ENCODE data around the gene SAFB. TPM values are rescaled to one million over a fixed set of nuclear protein-coding genes. Genes with fewer than 3 reads are reported as not detected.

SAFB gene
- total and polyA plus RNA-seq, 2 of the 13 experiments (the other 11 are each of a cell fraction or from before 2014, with no cell fraction given): 21.0 to 28.4 TPM

DNA sequence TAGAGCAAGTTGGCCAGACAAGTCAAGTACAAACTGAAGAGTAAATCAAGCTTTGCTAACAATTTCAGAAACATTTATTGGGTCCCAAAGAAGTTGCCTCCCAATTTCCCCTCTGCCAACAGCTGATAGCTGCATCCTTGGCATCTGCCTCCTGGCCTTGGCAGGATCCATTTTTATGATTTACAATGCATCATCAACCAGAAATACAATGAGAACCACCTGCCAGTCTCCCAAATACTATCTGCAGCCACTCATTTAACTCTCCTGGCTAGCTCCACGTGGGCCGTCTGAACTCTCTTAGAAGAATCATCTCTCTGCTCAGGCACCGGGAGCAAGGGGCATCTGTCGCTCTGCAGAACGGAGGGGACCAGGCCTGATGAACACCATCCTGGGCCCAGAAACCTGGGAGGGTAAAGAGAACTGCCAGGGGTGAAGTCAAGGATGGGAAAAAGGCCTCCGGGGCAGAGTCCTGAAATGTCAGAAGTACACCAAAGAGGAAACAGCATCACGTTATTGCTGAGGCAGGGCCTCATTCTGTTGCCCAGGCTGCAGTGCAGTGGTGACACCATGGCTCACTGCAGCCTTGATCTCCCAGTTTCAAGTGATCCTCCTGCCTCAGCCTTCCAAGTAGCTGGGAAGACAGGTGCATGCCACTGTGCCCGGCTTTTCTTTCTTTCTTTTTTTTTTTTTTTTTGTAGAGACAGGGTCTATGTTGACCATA lies 94.5 kb downstream of the SAFB start:
- Histone ChIP-seq H3K9ac (ENCODE audit: insufficient read depth, low read depth, low read length) (peak overlapping the region; percentile 93), H3K27me3 (ENCODE audit: control insufficient read depth in 1 of 2, insufficient read depth in 2 of 2, low read length in 2 of 2) (no peaks in the 10 kb centered on the region; a peak in 1 of 5 replicates), H3K36me3 (replicated peaks in 1 of 2; ENCODE audit: control insufficient read depth in 1 of 2, insufficient read depth in 2 of 2, low read length in 2 of 2) (peaks cover 18 to 41% of the 10 kb centered on the region in 2 experiments; a peak in 4 of 5 replicates), H3K4me1 (ENCODE audit: insufficient read depth, low read length) (peaks cover 38% of the 10 kb centered on the region), H3K4me3 (replicated peaks in 1 of 3; ENCODE audit: insufficient read depth in 1 of 3, low read depth in 2 of 3, low read length in 3 of 3) (peak overlapping the region in 2 of 3 experiments; percentile 78 to 98; a peak in 3 of 6 replicates), H2AFZ (ENCODE audit: low read length) (no peak overlapping the region), H4K20me1 (ENCODE audit: insufficient read depth, low read length) (peaks cover 24% of the 10 kb centered on the region), H3K27ac (ENCODE audit: extremely low read length, insufficient read depth, low read length) (peak overlapping the region; percentile 95), H3K9me3 (ENCODE audit: low read length) (no peaks in the 10 kb centered on the region), H3K79me2 (ENCODE audit: insufficient read depth, low read length) (peaks cover 47% of the 10 kb centered on the region), H3K4me2 (ENCODE audit: low read depth, low read length) (peak overlapping the region; percentile 92)
- no peak for FAIRE-seq
- ATAC-seq: no peak
- intact Hi-C loops (cut with micrococcal nuclease; ENCODE audit: unreplicated experiment): no loop called here
- TSS peak; percentile 41 for BruUV-seq (replicated peaks)
- ChIA-PET CTCF (ENCODE audit: low intra/inter-chr PET ratio, low total read pairs) (no interaction called here), POLR2A (interaction anchor here (1.2 to 4.7 kb wide), 5 partner anchors 22 to 97 kb away, joined by 3 to 95 read pairs (median 9); partner anchors contain the start of gene RPL36)
- WGBS (ENCODE audit: low lambda C conversion rate): 85% methylated on average over 8 of the region's 8 CpGs
- TF ChIP-seq, protein P1, sequence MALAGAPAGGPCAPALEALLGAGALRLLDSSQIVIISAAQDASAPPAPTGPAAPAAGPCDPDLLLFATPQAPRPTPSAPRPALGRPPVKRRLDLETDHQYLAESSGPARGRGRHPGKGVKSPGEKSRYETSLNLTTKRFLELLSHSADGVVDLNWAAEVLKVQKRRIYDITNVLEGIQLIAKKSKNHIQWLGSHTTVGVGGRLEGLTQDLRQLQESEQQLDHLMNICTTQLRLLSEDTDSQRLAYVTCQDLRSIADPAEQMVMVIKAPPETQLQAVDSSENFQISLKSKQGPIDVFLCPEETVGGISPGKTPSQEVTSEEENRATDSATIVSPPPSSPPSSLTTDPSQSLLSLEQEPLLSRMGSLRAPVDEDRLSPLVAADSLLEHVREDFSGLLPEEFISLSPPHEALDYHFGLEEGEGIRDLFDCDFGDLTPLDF (CRISPR knock-in tag; IDR thresholded peaks at IDR 0.05): no peak
- TF ChIP-seq GABPB1 (CRISPR knock-in tag; IDR thresholded peaks at IDR 0.05) (no peak), PAF1 (CRISPR knock-in tag; IDR thresholded peaks at IDR 0.05) (no peak), SKI (IDR thresholded peaks at IDR 0.05; ENCODE audit: partially characterized antibody) (no peak), ZNF17 (CRISPR knock-in tag; IDR thresholded peaks at IDR 0.05) (no peak), REPIN1 (CRISPR knock-in tag; IDR thresholded peaks at IDR 0.05; ENCODE audit: borderline replicate concordance, low read depth) (no peak), ZNF10 (CRISPR knock-in tag; IDR thresholded peaks at IDR 0.05; ENCODE audit: borderline replicate concordance, low read depth) (no peak)
- TF ChIP-seq, protein P2, sequence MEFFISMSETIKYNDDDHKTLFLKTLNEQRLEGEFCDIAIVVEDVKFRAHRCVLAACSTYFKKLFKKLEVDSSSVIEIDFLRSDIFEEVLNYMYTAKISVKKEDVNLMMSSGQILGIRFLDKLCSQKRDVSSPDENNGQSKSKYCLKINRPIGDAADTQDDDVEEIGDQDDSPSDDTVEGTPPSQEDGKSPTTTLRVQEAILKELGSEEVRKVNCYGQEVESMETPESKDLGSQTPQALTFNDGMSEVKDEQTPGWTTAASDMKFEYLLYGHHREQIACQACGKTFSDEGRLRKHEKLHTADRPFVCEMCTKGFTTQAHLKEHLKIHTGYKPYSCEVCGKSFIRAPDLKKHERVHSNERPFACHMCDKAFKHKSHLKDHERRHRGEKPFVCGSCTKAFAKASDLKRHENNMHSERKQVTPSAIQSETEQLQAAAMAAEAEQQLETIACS (CRISPR knock-in tag; IDR thresholded peaks at IDR 0.05): no peak
- TF ChIP-seq, protein P3, sequence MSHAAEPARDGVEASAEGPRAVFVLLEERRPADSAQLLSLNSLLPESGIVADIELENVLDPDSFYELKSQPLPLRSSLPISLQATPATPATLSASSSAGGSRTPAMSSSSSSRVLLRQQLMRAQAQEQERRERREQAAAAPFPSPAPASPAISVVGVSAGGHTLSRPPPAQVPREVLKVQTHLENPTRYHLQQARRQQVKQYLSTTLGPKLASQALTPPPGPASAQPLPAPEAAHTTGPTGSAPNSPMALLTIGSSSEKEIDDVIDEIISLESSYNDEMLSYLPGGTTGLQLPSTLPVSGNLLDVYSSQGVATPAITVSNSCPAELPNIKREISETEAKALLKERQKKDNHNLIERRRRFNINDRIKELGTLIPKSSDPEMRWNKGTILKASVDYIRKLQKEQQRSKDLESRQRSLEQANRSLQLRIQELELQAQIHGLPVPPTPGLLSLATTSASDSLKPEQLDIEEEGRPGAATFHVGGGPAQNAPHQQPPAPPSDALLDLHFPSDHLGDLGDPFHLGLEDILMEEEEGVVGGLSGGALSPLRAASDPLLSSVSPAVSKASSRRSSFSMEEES (CRISPR knock-in tag; IDR thresholded peaks at IDR 0.05): no peak
- TF ChIP-seq, protein P4, sequence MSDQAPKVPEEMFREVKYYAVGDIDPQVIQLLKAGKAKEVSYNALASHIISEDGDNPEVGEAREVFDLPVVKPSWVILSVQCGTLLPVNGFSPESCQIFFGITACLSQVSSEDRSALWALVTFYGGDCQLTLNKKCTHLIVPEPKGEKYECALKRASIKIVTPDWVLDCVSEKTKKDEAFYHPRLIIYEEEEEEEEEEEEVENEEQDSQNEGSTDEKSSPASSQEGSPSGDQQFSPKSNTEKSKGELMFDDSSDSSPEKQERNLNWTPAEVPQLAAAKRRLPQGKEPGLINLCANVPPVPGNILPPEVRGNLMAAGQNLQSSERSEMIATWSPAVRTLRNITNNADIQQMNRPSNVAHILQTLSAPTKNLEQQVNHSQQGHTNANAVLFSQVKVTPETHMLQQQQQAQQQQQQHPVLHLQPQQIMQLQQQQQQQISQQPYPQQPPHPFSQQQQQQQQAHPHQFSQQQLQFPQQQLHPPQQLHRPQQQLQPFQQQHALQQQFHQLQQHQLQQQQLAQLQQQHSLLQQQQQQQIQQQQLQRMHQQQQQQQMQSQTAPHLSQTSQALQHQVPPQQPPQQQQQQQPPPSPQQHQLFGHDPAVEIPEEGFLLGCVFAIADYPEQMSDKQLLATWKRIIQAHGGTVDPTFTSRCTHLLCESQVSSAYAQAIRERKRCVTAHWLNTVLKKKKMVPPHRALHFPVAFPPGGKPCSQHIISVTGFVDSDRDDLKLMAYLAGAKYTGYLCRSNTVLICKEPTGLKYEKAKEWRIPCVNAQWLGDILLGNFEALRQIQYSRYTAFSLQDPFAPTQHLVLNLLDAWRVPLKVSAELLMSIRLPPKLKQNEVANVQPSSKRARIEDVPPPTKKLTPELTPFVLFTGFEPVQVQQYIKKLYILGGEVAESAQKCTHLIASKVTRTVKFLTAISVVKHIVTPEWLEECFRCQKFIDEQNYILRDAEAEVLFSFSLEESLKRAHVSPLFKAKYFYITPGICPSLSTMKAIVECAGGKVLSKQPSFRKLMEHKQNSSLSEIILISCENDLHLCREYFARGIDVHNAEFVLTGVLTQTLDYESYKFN (CRISPR knock-in tag; conservative IDR thresholded peaks at IDR 0.05): no peak
- no peak for DNase-seq (ENCODE audit: low spot score)
- in situ Hi-C loops (cut with HindIII; ENCODE audit: extremely low pct_ligation_motif_present, low pct_unique_long_range_greater_than_20kb): no loop called here
